Astrocyte of the spinal cord (primary cell): Measurements from ENCODE around the gene SLC12A3.

Experiments
- DNase-seq: peaks from one replicate; pipeline ENCODE4 v3.0.0; 2011; ENCODE audit warnings: low read depth, low spot score
- H3K4me3 ChIP-seq: 2 replicates; pipeline ENCODE4 v1.5.1; 2011; ENCODE audit warnings: low read depth, mild to moderate bottlenecking, low read length, moderate library complexity
- in situ Hi-C: cut with HindIII; loops from 2 replicates; pipeline ENCODE4 v1.10.0; 2017; ENCODE audit warnings: low sequenced_read_pairs
- TF ChIP-seq, protein P1 (sequence below): IDR thresholded peaks from 2 replicates; pipeline ENCODE4 v1.5.1; 2012; ENCODE audit warnings: low read depth, mild to moderate bottlenecking, low read length, inconsistent platforms

The SLC12A3 gene

DNA sequence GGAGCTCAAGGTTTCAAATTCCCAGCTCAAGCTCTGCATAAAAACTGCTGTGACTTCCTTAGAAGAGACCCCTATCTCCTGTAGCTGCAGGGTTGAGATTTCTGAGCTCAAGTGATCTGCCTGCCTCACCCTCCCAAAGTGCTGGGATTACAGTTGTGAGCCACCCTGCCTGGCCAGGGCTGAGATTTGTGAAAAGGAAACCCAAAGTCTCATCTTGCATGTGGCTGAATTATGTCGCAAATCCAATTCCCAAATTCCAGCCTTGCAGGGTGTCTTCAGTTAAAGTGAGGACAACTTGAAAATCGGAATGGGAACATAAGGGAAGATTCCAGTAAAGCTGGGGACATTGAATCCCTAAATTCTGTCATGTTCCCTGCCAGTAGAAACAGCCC is 82.6 kb downstream of the SLC12A3 start:
- TF ChIP-seq, protein P1, sequence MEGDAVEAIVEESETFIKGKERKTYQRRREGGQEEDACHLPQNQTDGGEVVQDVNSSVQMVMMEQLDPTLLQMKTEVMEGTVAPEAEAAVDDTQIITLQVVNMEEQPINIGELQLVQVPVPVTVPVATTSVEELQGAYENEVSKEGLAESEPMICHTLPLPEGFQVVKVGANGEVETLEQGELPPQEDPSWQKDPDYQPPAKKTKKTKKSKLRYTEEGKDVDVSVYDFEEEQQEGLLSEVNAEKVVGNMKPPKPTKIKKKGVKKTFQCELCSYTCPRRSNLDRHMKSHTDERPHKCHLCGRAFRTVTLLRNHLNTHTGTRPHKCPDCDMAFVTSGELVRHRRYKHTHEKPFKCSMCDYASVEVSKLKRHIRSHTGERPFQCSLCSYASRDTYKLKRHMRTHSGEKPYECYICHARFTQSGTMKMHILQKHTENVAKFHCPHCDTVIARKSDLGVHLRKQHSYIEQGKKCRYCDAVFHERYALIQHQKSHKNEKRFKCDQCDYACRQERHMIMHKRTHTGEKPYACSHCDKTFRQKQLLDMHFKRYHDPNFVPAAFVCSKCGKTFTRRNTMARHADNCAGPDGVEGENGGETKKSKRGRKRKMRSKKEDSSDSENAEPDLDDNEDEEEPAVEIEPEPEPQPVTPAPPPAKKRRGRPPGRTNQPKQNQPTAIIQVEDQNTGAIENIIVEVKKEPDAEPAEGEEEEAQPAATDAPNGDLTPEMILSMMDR, result no peak

DNA sequence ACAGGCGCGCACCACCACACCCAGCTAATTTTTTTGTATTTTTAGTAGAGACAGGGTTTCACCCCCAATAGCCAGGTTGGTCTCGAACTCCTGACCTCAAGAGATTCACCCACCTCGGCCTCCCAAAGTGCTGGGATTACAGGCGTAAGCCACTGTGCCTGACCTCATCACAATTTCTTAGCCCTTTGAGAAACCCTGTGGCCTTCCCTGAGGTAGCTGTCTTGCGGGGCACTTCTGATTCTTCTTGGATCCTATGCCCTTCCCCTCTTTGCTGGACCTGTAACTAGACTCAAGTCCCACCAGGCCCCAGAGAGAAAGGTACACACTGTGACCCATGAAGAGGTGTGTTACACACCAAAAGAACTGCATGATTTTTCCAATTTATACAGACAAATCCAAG is 83.2 kb downstream of the SLC12A3 start:
- no peak for DNase-seq
- no peak overlapping the region for H3K4me3 ChIP-seq
- TF ChIP-seq, protein P1, result no peak
- in situ Hi-C loops, result no loop called here

More for the DNA sequence above, 82.6 kb downstream of the SLC12A3 start:
- no peak for DNase-seq
- no peak overlapping the region for H3K4me3 ChIP-seq
- in situ Hi-C loops, result no loop called here

DNA sequence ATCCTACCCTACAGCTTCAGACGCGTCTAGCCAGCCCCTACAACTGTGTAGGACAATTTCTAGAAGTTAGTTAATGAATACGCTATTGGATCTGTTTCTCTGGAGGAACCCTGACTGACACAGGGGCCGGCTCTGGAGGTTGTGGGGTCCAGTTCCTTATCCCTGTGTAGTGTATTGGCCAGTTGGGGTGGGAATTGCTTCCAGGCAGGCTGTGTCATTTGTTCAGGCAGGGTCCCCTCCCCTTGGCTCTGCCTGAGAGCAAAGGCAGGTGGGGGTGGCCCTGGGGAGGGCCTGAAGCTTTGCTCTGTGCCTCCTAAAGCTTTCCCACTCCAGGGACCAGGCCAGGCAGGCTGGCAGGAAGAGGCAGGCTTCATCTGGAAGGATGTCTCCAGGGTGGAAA is 85.0 kb downstream of the SLC12A3 start:
- no peak for DNase-seq
- TF ChIP-seq, protein P1, result no peak
- H3K4me3 ChIP-seq, result no peak overlapping the region
- in situ Hi-C loops, result no loop called here

DNA sequence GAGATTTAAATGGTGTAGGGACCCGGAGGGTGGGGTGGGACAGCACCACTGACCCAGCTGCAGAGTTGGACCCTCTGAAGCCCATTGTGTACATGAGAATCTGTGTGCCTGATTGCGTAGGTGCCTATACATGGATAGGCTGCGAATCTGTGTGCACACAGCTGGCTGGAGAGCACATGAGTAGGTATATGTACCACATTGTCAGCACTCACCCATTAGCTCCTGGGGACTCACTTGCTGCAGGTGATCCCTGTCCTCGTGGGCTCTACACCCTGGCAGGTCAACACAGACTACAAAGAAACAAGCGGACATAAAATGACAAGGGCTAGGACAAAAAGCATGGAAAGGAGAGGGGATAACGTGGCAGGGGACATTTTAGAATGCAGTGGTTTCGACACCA is 85.4 kb downstream of the SLC12A3 start:
- no peak overlapping the region for H3K4me3 ChIP-seq
- in situ Hi-C loops, result no loop called here
- DNase-seq, result no peak
- TF ChIP-seq, protein P1, result no peak

DNA sequence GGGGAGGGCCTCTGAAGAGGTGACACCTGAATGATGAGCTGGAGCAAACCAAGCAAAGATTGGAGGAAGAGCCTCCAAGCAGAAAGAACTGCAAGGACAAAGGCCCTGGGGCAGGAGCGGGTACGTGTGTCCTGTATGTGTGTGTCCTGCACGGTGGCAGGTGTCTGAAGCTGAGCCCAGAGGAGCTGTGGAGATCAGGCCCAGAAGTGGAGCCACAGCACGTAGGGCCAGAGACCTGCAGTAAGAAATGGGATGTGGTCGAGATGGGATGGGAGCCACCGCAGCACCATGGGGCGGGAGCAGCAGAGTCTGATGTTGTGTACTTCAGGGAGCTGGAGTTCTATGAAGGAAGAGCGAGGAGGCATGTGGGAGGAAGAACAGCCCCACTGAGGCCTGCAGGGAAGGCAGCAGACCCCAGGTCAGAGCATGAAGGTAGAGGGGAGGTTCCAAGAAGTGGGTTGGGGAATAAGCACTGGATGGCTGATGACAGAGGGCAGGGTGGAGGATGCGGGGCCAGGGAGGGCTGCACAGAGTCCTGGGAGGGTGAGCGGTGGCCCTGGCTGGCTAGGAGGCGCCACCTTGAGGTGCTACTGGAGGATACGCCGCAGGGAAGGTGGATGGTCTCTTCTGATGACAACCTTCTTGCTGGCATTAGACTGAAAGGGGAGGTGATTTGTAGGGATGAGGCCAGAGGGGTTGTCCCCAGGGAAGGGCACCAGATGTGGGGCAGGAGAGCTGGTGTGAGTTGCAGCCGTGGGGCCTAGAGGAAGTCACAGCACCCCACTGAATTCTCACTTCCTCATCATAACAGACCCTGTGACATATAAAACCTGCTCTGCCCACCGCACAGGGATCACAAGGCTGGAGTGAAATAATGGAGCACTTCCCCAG is 86.1 kb downstream of the SLC12A3 start:
- peak; percentile 42 for DNase-seq
- TF ChIP-seq, protein P1, result peak; percentile 77
- no peak overlapping the region for H3K4me3 ChIP-seq
- in situ Hi-C loops, result no loop called here

DNA sequence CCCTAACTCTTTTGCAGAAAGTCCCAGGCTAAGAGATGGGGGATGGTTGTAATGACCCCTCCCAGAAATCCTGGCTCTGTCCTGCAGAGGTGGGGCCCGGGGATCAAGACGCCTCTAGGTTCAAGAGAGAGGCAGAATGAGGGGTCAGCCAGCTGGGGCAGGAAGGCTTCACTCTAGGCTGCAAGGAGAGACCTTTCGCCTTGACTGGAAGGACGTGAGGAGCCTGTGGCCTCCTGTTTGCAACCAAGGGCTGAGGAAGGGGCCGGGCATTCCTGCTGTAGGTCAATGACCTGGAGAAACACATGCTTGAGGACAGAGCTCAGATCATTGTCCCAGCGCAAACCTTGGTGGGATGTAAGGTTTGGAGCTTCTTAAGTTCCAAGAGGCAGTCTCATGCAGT is 88.0 kb downstream of the SLC12A3 start:
- in situ Hi-C loops, result no loop called here
- DNase-seq, result no peak
- no peak overlapping the region for H3K4me3 ChIP-seq
- TF ChIP-seq, protein P1, result no peak
